RWPE2 (cell line): Measurements from ENCODE around the gene NRM.
"Not testable (repeated sequence)": the region's sequence is repeated elsewhere in the genome, so short reads cannot be mapped to it uniquely, and the experiment has no call there.

Experiments used
- ATAC-seq: fragments of 200-7000 bp; cut with Tn5 transposase; 3 replicates; pipeline ENCODE4 v1.9.1; 2021; ENCODE audit warnings: low read depth
- DNase-seq: peaks from one replicate; pipeline ENCODE4 v3.0.0-alpha.2; 2020; ENCODE audit warnings: low spot score
- H3K27ac ChIP-seq: fragments of 450-650 bp; 2 replicates; pipeline ENCODE4 v1.5.1; 2017; ENCODE audit warnings: mild to moderate bottlenecking; ENCODE audit not compliant: poor library complexity, severe bottlenecking
- H3K27me3 ChIP-seq: fragments of 250-450 bp; sonication (Bioruptor Pico); 2 replicates; pipeline ENCODE4 v1.5.1; 2021; ENCODE audit warnings: mild to moderate bottlenecking, moderate library complexity; ENCODE audit not compliant: insufficient read depth, poor library complexity, severe bottlenecking
- H3K36me3 ChIP-seq: fragments of 250-450 bp; sonication (Bioruptor Pico); 2 replicates; pipeline ENCODE4 v1.5.1; 2020; ENCODE audit warnings: low read depth, mild to moderate bottlenecking, moderate library complexity
- H3K4me1 ChIP-seq: fragments of 250-450 bp; sonication (Bioruptor Pico); 2 replicates; pipeline ENCODE4 v1.5.1; 2021; ENCODE audit warnings: mild to moderate bottlenecking, moderate library complexity; ENCODE audit not compliant: insufficient read depth, poor library complexity, severe bottlenecking
- H3K4me3 ChIP-seq: fragments of 250-450 bp; sonication (Bioruptor Pico); 2 replicates; pipeline ENCODE4 v1.5.1; 2021; ENCODE audit warnings: mild to moderate bottlenecking, moderate library complexity; ENCODE audit not compliant: severe bottlenecking
- H3K9me3 ChIP-seq: fragments of 250-450 bp; sonication (Bioruptor Pico); 2 replicates; pipeline ENCODE4 v1.5.1; 2021; ENCODE audit warnings: mild to moderate bottlenecking, moderate library complexity; ENCODE audit not compliant: severe bottlenecking
- TF ChIP-seq, protein P1 (sequence below): fragments of 450-650 bp; IDR thresholded peaks from one replicate; pipeline ENCODE4 v1.5.1; 2017; ENCODE audit warnings: mild to moderate bottlenecking, moderate library complexity; ENCODE audit not compliant: poor library complexity, severe bottlenecking

NRM gene

DNA sequence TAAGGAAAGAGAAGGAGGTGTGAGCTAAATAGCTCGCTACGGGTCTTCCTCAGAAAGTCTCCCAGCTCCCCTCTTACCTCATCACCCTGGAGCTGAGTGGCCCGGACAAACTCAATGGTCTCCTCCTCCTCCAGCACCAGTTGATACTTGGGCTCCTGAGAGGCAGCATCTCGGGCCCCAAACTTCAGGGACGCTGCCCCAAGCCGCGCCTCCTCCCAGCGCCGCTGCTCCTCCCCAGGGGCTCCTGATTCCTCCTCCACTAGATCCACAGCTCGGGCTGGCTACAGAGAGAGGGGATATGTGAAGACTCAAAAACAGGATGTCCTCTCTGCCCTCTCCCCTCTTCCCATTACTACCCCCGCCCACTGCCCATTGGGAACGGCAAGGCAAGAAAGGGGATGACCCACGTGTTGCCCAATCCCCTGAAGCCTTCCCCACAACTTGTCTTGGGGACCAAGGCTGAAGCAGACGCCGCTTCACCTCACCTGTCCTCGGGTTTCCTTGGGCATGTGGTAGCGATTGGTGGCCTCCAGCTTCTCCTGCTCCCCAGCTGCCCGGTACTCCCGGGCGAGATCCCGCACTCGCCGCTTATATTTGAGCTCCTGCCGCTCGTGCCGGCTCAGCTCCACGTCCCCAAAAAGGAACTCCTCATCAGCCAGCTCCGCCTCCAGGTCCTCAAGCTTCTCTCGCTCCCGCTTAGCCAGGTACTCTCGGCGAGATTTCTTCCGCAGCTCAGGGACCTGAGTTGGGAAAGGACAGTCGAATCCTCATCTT lies 25.6 kb downstream of the NRM start:
- DNase-seq (no peak), ATAC-seq (no peak)
- TF ChIP-seq, protein P1, sequence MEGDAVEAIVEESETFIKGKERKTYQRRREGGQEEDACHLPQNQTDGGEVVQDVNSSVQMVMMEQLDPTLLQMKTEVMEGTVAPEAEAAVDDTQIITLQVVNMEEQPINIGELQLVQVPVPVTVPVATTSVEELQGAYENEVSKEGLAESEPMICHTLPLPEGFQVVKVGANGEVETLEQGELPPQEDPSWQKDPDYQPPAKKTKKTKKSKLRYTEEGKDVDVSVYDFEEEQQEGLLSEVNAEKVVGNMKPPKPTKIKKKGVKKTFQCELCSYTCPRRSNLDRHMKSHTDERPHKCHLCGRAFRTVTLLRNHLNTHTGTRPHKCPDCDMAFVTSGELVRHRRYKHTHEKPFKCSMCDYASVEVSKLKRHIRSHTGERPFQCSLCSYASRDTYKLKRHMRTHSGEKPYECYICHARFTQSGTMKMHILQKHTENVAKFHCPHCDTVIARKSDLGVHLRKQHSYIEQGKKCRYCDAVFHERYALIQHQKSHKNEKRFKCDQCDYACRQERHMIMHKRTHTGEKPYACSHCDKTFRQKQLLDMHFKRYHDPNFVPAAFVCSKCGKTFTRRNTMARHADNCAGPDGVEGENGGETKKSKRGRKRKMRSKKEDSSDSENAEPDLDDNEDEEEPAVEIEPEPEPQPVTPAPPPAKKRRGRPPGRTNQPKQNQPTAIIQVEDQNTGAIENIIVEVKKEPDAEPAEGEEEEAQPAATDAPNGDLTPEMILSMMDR = no peak
- Histone ChIP-seq H3K36me3 (peaks cover 89% of the 10 kb centered on the region), H3K4me1 (no peaks in the 10 kb centered on the region), H3K27me3 (no peaks in the 10 kb centered on the region), H3K9me3 (no peaks in the 10 kb centered on the region), H3K4me3 (no peak overlapping the region), H3K27ac (no peak overlapping the region)

DNA sequence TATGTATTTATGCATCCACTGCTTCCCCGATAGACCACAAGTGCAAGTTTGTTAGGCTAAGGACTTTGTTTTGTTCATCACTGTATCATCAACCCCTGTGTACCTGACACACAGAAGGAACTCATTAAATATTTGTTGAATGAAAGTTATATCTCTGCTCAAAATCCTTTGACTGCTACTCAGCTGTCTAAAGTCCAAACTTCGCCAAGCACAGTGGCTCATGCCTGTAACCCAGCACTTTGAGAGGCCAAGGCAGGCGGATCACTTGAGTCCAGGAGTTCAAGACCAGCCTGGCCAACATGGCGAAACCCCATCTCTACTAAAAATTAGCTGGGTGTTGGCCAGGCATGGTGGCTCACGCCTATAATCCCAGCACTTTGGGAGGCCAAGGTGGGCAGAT lies 32.9 kb downstream of the NRM start:
- not testable (repeated sequence) for DNase-seq, ATAC-seq, H3K4me3 ChIP-seq, H3K9me3 ChIP-seq, H3K27me3 ChIP-seq, H3K27ac ChIP-seq, H3K4me1 ChIP-seq
- H3K36me3 ChIP-seq = peaks cover 92% of the 10 kb centered on the region

DNA sequence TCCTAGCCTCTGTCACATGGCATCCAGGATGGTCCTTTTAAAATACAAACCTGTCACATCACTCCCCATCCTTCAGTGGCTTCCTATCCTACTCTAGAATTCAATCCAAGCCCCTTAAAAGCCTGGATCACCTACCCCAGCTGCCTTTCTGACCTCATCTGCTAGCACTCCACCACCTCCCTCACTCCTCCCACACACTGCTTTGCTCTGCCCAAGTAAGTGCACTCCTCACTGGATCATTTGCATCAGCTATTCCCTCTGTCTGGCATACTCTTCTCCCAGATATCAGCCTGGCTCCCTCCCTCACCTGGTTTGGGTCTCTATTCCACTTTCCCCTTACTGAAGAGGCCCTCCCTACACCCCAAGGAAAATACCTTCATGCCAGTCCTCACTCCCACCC lies 33.3 kb downstream of the NRM start:
- TF ChIP-seq, protein P1 = no peak
- H3K9me3 ChIP-seq = no peaks in the 10 kb centered on the region
- no peak for DNase-seq
- ATAC-seq = no peak
- H3K4me1 ChIP-seq = no peaks in the 10 kb centered on the region
- H3K27me3 ChIP-seq = no peaks in the 10 kb centered on the region
- no peak overlapping the region for H3K27ac ChIP-seq
- peaks cover 92% of the 10 kb centered on the region for H3K36me3 ChIP-seq
- no peak overlapping the region for H3K4me3 ChIP-seq

DNA sequence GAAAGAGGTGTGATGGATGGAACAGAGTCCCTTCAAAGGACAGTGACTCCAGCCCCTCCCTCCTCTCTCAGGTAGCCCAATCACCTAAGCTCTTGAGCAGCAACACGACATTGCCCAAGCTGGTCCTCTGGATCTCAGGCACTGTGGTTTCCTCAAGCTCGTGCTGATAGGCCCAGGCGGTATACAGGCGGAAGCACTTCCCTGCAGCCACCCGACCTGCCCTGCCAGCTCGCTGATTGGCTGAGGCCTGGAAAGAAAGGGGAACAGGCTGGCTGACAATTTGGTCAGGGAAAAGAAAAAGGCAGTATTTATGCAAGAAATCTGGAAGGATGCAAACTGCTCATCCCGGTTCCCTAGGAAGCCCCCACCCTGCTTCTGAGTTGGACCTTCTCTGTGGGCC lies 34.3 kb downstream of the NRM start:
- Histone ChIP-seq H3K4me3 (no peak overlapping the region), H3K36me3 (peaks cover 90% of the 10 kb centered on the region), H3K27ac (no peak overlapping the region), H3K9me3 (no peaks in the 10 kb centered on the region), H3K4me1 (no peaks in the 10 kb centered on the region), H3K27me3 (no peaks in the 10 kb centered on the region)
- DNase-seq (no peak), ATAC-seq (no peak)
- TF ChIP-seq, protein P1 = no peak

DNA sequence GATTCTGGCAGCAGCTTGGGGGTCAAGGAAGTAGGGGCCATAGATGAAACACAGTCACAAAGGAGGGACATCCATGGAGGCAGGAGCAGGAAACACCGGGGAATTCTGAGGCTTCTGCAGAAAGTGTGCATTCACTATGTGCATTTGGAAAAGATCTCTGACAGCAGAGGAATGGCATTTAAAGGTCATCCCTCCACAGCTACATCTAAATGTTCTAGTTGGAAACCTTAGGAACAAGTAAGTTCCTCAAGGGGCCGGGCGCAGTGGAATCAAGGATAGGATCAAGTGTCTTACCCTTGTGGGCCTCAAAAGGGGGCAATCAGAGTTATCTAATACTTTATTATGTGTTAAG lies 35.1 kb downstream of the NRM start:
- no peaks in the 10 kb centered on the region for H3K9me3 ChIP-seq
- H3K4me3 ChIP-seq = no peak overlapping the region
- DNase-seq (no peak), ATAC-seq (no peak)
- H3K27me3 ChIP-seq = no peaks in the 10 kb centered on the region
- no peaks in the 10 kb centered on the region for H3K4me1 ChIP-seq
- no peak overlapping the region for H3K27ac ChIP-seq
- TF ChIP-seq, protein P1 = no peak
- peaks cover 91% of the 10 kb centered on the region for H3K36me3 ChIP-seq
